Gastroesophageal sphincter (tissue), 3 donors: ENCODE data around the gene TMEM175.

Experiments
- CTCF ChIP-seq, 4 experiments: fragments of 200-600 bp in 2 of 4; fragments of 450-650 bp in 2 of 4; sonication (generic) in 1 of 4; IDR thresholded peaks; one replicate each; pipeline ENCODE4 v1.5.1; 2017 to 2019; ENCODE audit warnings: antibody characterized with exemption in 4 of 4, mild to moderate bottlenecking in 2 of 4, moderate library complexity in 2 of 4
- POLR2A ChIP-seq, 2 donors: fragments of 450-650 bp; IDR thresholded peaks; one replicate each; pipeline ENCODE4 v1.6.1; 2017; ENCODE audit warnings: antibody characterized with exemption in 2 of 2, mild to moderate bottlenecking in 2 of 2, moderate library complexity in 1 of 2

GRCh38 chr4:956531-957230 is 24.4 kb downstream of the TMEM175 start:
- no peak for TF ChIP-seq CTCF (IDR thresholded peaks at IDR 0.05)
- no peak for TF ChIP-seq POLR2A (IDR thresholded peaks at IDR 0.05)
